ENCODE measurements around the gene TP53AIP1. TPM values are rescaled to one million over a fixed set of nuclear protein-coding genes. Genes with fewer than 3 reads are reported as not detected.

TP53AIP1 gene
- total and polyA plus RNA-seq, 4 donors: 0.59 to 1.4 (median 0.97) TPM

DNA sequence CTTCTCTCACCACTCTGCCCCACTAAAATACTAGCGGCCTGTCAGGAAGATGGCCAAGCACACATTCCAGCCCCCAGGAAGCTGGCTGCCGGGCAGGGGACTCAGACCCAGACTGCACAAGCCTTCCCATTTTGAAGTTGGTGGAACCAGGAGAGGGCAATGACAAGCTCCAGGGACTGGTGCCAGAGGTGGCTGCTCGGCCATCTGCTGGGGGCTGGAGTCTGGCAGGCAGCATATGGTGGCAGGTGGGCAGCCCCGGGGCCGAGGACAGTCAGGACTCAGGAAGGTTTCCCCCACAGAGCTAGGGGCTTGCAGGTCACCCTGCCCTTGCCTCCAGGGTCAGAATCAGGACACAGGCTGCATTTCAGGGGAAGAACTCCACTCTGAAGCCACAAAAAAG is 28.9 kb downstream of the TP53AIP1 start:
- WGBS (ENCODE audit: insufficient coverage): 39% methylated on average over 5 of the region's 5 CpGs
- no peak for DNase-seq (ENCODE audit: low read depth in 4 of 6, low spot score in 6 of 6)
- Histone ChIP-seq H3K4me3 (ENCODE audit: low read depth, low read length) (no peak overlapping the region), H3K9me3 (ENCODE audit: control insufficient read depth, insufficient read depth, low read length) (no peaks in the 10 kb centered on the region), H3K27me3 (ENCODE audit: control insufficient read depth, insufficient read depth, low read length) (peaks cover 2% of the 10 kb centered on the region), H3K4me1 (ENCODE audit: control insufficient read depth, insufficient read depth, low read length) (peaks cover 11% of the 10 kb centered on the region), H3K36me3 (ENCODE audit: control insufficient read depth, insufficient read depth, low read length) (peaks cover 3% of the 10 kb centered on the region), H3K27ac (ENCODE audit: low read depth, low read length) (no peak overlapping the region)

DNA sequence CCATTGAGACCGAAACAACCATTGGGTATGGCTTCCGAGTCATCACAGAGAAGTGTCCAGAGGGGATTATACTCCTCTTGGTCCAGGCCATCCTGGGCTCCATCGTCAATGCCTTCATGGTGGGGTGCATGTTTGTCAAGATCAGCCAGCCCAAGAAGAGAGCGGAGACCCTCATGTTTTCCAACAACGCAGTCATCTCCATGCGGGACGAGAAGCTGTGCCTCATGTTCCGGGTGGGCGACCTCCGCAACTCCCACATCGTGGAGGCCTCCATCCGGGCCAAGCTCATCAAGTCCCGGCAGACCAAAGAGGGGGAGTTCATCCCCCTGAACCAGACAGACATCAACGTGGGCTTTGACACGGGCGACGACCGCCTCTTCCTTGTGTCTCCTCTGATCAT is 31.0 kb downstream of the TP53AIP1 start:
- no peak for DNase-seq (ENCODE audit: low read depth in 4 of 6, low spot score in 6 of 6)
- Histone ChIP-seq H3K9me3 (ENCODE audit: control insufficient read depth, insufficient read depth, low read length) (no peaks in the 10 kb centered on the region), H3K27ac (ENCODE audit: low read depth, low read length) (no peak overlapping the region), H3K36me3 (ENCODE audit: control insufficient read depth, insufficient read depth, low read length) (peaks cover 3% of the 10 kb centered on the region), H3K27me3 (ENCODE audit: control insufficient read depth, insufficient read depth, low read length) (peaks cover 11% of the 10 kb centered on the region), H3K4me1 (ENCODE audit: control insufficient read depth, insufficient read depth, low read length) (peaks cover 11% of the 10 kb centered on the region), H3K4me3 (ENCODE audit: low read depth, low read length) (no peak overlapping the region)
- WGBS (ENCODE audit: insufficient coverage): 91% methylated on average over 18 of the region's 18 CpGs

DNA sequence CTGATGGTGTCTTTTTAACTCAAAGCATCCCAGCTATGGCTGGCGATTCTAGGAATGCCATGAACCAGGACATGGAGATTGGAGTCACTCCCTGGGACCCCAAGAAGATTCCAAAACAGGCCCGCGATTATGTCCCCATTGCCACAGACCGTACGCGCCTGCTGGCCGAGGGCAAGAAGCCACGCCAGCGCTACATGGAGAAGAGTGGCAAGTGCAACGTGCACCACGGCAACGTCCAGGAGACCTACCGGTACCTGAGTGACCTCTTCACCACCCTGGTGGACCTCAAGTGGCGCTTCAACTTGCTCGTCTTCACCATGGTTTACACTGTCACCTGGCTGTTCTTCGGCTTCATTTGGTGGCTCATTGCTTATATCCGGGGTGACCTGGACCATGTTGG is 31.4 kb downstream of the TP53AIP1 start:
- Histone ChIP-seq H3K36me3 (ENCODE audit: control insufficient read depth, insufficient read depth, low read length) (peaks cover 3% of the 10 kb centered on the region), H3K27ac (ENCODE audit: low read depth, low read length) (no peak overlapping the region), H3K27me3 (ENCODE audit: control insufficient read depth, insufficient read depth, low read length) (peaks cover 15% of the 10 kb centered on the region), H3K4me1 (ENCODE audit: control insufficient read depth, insufficient read depth, low read length) (peaks cover 11% of the 10 kb centered on the region), H3K4me3 (ENCODE audit: low read depth, low read length) (no peak overlapping the region), H3K9me3 (ENCODE audit: control insufficient read depth, insufficient read depth, low read length) (no peaks in the 10 kb centered on the region)
- 96% methylated on average over 17 of the region's 17 CpGs for WGBS (ENCODE audit: insufficient coverage)
- DNase-seq (ENCODE audit: low read depth in 4 of 6, low spot score in 6 of 6): no peak

DNA sequence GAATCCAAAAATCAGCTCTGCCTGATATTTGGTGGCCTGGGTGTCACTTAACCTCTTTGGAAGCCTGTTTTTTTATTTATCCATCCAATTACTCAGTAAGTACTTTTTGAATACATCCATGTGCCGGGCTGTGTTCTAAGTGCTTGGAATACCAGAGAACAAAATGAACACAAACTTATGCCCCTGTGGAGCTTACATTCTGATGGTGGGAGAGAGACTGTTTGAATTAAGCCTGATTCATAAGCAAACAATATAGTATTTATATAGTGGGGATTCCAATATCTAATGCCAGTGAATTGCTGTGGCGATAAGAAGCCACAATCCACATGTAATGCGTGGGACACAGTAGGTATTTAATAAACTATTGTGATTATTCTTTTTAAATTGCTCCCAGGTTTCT is 32.1 kb downstream of the TP53AIP1 start:
- Histone ChIP-seq H3K4me3 (ENCODE audit: low read depth, low read length) (no peak overlapping the region), H3K9me3 (ENCODE audit: control insufficient read depth, insufficient read depth, low read length) (no peaks in the 10 kb centered on the region), H3K36me3 (ENCODE audit: control insufficient read depth, insufficient read depth, low read length) (peaks cover 3% of the 10 kb centered on the region), H3K27me3 (ENCODE audit: control insufficient read depth, insufficient read depth, low read length) (peaks cover 18% of the 10 kb centered on the region), H3K4me1 (ENCODE audit: control insufficient read depth, insufficient read depth, low read length) (peaks cover 14% of the 10 kb centered on the region), H3K27ac (ENCODE audit: low read depth, low read length) (no peak overlapping the region)
- no CpG with 5 or more reads among the region's 3 CpGs for WGBS (ENCODE audit: insufficient coverage)
- DNase-seq (ENCODE audit: low read depth in 4 of 6, low spot score in 6 of 6): no peak

DNA sequence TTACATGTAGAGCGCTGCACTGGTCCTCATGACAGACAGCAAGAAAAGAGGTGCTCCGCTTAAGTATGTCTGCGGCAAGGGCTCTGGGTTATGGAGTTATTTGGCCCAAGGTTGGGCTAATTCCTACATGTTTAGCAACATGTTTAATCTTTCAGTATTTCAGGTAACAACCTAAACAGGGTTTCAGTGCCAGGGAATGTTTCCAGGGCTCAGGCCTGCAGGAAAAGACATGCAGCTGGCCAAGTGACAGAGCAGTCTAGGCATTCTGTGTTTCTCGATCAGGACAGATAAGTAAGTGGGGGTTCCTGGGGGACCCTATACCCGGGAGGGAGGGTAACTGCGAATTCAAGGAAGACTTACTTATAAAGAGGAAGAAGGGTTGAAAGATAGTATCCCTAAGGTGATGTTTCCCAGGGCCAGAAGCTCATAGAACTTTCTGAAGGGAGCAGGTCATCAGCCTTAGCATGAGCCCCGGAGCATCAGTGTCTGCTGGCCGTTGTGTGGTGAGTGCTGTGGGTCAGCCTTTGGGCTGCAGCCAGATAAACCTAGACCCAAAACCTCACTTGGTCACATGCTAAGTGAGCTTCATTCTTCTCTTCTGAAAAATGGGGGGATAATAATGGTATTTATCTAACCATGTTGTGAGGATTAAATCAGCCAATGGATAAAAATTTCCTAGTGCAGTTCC is 33.1 kb downstream of the TP53AIP1 start:
- Histone ChIP-seq H3K4me3 (ENCODE audit: low read depth, low read length) (no peak overlapping the region), H3K27ac (ENCODE audit: low read depth, low read length) (no peak overlapping the region), H3K9me3 (ENCODE audit: control insufficient read depth, insufficient read depth, low read length) (no peaks in the 10 kb centered on the region), H3K27me3 (ENCODE audit: control insufficient read depth, insufficient read depth, low read length) (peaks cover 25% of the 10 kb centered on the region), H3K36me3 (ENCODE audit: control insufficient read depth, insufficient read depth, low read length) (peaks cover 3% of the 10 kb centered on the region), H3K4me1 (ENCODE audit: control insufficient read depth, insufficient read depth, low read length) (peaks cover 17% of the 10 kb centered on the region)
- 91% methylated on average over 5 of the region's 8 CpGs for WGBS (ENCODE audit: insufficient coverage)
- DNase-seq (ENCODE audit: low read depth in 4 of 6, low spot score in 6 of 6): no peak

DNA sequence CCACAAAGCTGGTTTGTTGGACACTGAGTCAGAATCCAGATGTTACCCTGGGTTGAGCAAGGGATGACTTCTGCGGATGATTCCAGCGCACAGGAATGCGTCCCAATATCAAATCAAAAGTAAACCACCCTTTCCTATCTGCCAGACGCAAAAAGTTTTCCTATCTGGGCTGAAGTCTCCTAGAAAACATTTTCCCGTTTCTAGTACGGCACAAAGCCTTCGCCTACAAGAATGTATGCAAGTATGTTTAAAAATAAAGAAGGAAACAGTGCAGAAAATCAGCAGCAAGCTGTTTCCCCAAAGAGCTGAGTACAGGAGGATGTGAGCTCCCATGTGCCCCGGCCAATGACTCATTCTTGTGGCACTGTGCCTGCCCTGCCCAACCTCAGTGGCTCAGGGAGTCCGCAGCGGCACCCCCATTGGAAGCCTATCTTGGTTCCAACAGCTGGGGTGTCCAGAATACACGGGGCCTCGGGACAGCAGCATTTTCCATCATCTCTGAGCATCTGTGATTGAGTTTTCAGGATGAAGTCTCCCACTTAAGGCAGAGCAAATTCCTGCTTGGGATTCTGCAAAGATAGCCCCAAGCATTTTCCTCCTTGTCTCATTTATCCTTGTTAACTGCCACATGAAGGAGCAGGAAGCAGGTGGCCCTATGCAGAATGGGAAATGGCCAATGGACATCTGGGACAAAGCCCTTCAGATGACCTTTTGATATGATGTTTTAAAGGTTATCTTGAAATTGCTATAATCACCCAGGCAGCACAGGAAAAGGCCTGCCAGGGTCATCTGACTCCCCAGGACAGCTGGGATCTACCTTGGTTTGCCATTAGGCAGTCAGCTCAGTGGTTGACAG is 34.1 kb downstream of the TP53AIP1 start:
- 83% methylated on average over 10 of the region's 12 CpGs for WGBS (ENCODE audit: insufficient coverage)
- no peaks in the 10 kb centered on the region for H3K9me3 ChIP-seq (ENCODE audit: control insufficient read depth, insufficient read depth, low read length)
- no peak overlapping the region for H3K4me3 ChIP-seq (ENCODE audit: low read depth, low read length)
- peaks cover 18% of the 10 kb centered on the region for H3K4me1 ChIP-seq (ENCODE audit: control insufficient read depth, insufficient read depth, low read length)
- peaks cover 31% of the 10 kb centered on the region for H3K27me3 ChIP-seq (ENCODE audit: control insufficient read depth, insufficient read depth, low read length)
- H3K27ac ChIP-seq (ENCODE audit: low read depth, low read length): no peak overlapping the region
- H3K36me3 ChIP-seq (ENCODE audit: control insufficient read depth, insufficient read depth, low read length): peaks cover 3% of the 10 kb centered on the region
- DNase-seq (ENCODE audit: low read depth in 4 of 6, low spot score in 6 of 6): no peak

DNA sequence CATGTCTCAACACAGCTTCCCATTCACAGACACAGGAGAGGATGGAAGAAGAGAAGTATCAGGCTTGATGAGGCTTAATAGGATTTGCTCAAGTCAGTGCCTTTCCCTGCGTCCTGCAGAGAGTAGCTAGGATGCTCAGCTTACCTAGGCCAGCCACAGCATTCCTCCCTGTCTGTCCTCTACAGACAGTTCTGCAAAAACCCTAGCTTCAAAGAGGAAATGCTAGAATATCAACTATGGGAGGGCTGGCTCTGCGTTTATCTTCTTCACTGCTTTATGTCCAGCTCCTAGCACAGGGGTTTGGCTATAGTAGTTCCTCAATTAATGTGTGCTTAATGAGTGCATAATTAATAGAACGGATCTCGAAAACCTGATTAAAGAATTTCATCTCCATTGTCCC is 35.1 kb downstream of the TP53AIP1 start:
- no peak overlapping the region for H3K27ac ChIP-seq (ENCODE audit: low read depth, low read length)
- no CpG with 5 or more reads among the region's 4 CpGs for WGBS (ENCODE audit: insufficient coverage)

DNA sequence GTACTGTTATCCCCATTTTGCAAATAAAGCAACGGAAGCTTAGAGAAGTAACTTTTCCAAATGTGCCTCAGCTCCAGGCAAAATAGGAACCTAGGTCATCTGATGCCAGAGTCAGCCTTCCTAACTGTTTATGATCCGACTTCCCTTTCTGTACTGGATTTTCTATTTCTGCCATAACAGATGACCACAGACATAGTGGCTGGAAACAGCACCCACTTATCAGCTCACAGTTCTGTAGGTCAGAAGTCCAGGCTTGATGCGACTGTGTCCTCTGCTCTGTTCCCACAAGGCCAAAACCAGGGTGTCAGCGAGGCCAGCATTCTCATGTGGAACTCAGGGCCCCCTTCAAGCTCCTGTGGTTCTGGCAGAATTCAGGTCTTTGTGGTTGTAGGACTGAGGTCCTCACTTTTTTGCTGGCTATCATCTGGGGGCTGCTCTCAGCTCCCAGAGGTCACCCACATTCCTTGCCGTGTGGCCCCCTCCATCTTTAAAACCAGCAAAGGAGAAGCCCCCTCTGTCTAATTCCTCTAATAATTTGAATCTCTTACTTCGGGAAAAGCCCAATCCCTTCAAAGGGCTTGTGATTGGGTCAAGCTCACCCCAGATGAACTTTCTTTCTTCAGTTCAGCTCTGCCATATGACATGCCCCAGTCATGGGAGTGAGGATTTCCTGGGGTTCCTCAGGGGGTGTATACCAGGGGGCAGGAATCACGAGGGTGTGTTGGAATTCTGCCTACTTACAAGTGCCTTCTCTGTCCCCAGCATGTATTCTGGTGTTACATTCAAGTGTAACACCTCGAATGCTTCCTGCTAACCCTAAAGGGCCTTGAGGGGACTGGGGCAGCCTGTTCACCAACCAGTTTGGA is 36.3 kb downstream of the TP53AIP1 start:
- Histone ChIP-seq H3K27ac (ENCODE audit: low read depth, low read length) (no peak overlapping the region), H3K4me1 (ENCODE audit: control insufficient read depth, insufficient read depth, low read length) (peaks cover 30% of the 10 kb centered on the region), H3K9me3 (ENCODE audit: control insufficient read depth, insufficient read depth, low read length) (no peaks in the 10 kb centered on the region), H3K4me3 (ENCODE audit: low read depth, low read length) (no peak overlapping the region), H3K36me3 (ENCODE audit: control insufficient read depth, insufficient read depth, low read length) (peaks cover 3% of the 10 kb centered on the region), H3K27me3 (ENCODE audit: control insufficient read depth, insufficient read depth, low read length) (peaks cover 47% of the 10 kb centered on the region)
- no peak for DNase-seq (ENCODE audit: low read depth in 4 of 6, low spot score in 6 of 6)
- WGBS (ENCODE audit: insufficient coverage): 87% methylated on average over 6 of the region's 8 CpGs

More for the DNA sequence above, 35.1 kb downstream of the TP53AIP1 start:
- Histone ChIP-seq H3K9me3 (ENCODE audit: control insufficient read depth, insufficient read depth, low read length) (no peaks in the 10 kb centered on the region), H3K27me3 (ENCODE audit: control insufficient read depth, insufficient read depth, low read length) (peaks cover 36% of the 10 kb centered on the region), H3K4me3 (ENCODE audit: low read depth, low read length) (no peak overlapping the region), H3K36me3 (ENCODE audit: control insufficient read depth, insufficient read depth, low read length) (peaks cover 3% of the 10 kb centered on the region), H3K4me1 (ENCODE audit: control insufficient read depth, insufficient read depth, low read length) (peaks cover 20% of the 10 kb centered on the region)
- DNase-seq (ENCODE audit: low read depth in 4 of 6, low spot score in 6 of 6): no peak

DNA sequence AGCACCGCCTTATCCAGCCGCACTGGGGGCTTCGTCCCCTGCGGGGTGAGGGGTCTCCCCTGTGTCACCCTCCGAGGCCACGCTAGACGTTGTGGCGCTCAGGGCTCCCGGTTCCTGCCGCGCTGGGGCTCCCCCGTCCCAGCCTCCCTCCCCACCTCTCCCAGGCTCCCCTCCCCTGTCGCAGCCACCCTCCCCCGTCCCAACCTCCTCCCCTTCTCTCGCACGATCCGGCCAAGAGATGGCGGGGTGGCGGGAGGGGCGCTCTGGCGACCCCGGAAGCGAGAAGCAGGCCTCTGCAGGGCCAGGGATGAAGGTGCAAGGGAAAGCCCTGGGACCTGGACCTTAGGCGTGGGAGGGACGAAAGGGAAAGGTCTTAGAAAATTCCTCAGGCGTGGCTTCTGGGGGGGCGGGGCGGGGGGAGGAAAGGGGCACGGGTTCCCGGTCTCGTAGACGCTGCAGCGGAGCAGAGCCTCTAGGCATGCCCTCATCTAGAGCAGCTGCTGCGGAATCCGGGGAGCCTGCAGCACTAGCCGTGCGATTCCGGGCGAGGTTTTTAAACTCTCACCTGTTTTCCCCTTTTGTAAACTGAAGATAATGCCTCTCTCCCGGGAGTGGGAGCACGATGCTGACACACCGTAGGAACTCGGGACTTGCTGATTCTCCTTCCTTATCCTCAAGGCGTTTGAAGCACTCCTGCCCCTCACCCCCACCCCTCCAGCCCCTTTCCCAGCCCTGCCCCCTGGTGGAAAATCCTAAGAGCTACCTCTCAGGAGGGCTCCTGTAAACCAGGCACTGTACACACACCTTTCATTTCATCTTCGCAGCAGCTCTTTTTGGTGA is 37.1 kb downstream of the TP53AIP1 start:
- no peaks in the 10 kb centered on the region for H3K36me3 ChIP-seq (ENCODE audit: control insufficient read depth, insufficient read depth, low read length)
- H3K4me3 ChIP-seq (ENCODE audit: low read depth, low read length): peak overlapping the region; percentile 16
- H3K4me1 ChIP-seq (ENCODE audit: control insufficient read depth, insufficient read depth, low read length): peaks cover 31% of the 10 kb centered on the region
- peaks cover 50% of the 10 kb centered on the region for H3K27me3 ChIP-seq (ENCODE audit: control insufficient read depth, insufficient read depth, low read length)
- 4% methylated on average over 37 of the region's 45 CpGs for WGBS (ENCODE audit: insufficient coverage)
- H3K9me3 ChIP-seq (ENCODE audit: control insufficient read depth, insufficient read depth, low read length): no peaks in the 10 kb centered on the region
- peak in 2 of 6 donors; percentile 55 to 61 for DNase-seq (ENCODE audit: low read depth in 4 of 6, low spot score in 6 of 6)
- no peak overlapping the region for H3K27ac ChIP-seq (ENCODE audit: low read depth, low read length)

Measured in spinal cord (tissue), 10 donors.